ENCODE results near the gene LANCL2.
"Not testable (repeated sequence)": the region's sequence is repeated elsewhere in the genome, so short reads cannot be mapped to it uniquely, and the experiment has no call there.

LANCL2 gene

DNA sequence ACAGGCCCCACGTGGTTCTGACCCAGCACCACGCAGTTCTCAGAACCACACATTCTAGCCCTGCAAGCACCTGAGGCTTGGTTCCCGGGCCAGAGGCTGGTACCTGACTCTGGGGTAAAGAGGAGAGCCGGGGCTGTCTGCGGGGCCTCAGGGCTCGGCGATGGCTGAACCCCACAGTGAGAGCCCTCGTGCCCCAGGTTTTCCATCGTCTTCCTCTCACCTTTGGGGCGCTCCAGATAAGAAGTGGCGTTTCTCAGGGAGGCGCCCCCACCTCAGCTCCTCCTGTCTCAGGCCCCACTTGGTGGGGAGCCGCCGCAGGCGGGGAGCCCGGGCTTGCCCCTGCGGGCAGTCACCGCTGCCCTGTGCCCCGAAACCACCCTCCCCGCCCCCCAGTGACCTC is 2.2 kb upstream of the LANCL2 start:
- no peak for DNase-seq (ENCODE audit: low read depth)

DNA sequence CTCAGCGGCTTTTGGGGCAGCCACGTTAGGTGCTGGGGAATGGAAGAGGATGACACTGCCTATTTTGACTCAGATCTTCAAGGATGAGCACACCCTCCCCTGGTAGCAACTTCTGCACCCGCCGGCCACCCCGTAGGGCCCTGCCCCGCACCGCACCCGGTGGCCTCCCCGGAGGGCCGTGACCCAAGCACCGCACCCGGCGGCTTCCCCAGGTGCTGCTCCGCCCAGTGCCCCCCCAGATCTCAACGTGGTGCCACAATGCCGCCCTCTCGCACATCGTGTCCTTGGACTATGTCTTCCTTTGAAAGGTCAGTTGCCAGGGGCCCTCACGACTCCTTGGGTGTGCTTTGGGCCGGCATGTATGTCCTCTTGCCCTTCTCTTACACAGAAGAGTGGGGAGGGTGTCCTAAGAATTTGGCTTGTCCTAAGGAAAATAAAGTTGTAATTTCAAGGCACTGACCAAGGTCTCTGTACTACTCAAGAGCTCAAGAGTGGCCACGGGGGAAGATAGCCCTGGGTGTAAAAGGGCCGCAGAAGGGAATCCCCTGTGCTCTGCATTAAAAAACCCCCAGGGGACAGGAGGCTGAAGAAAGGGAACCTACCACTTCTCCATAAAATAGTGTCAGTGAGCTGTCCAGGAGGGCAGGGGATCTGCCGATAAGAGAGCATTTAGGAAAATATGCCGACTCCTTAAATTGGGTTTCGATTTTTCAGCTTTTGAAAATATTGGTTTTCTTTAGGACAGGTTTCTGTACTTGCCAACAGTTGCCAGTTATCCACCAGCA is 1.6 kb upstream of the LANCL2 start:
- no peak for DNase-seq (ENCODE audit: low read depth)

DNA sequence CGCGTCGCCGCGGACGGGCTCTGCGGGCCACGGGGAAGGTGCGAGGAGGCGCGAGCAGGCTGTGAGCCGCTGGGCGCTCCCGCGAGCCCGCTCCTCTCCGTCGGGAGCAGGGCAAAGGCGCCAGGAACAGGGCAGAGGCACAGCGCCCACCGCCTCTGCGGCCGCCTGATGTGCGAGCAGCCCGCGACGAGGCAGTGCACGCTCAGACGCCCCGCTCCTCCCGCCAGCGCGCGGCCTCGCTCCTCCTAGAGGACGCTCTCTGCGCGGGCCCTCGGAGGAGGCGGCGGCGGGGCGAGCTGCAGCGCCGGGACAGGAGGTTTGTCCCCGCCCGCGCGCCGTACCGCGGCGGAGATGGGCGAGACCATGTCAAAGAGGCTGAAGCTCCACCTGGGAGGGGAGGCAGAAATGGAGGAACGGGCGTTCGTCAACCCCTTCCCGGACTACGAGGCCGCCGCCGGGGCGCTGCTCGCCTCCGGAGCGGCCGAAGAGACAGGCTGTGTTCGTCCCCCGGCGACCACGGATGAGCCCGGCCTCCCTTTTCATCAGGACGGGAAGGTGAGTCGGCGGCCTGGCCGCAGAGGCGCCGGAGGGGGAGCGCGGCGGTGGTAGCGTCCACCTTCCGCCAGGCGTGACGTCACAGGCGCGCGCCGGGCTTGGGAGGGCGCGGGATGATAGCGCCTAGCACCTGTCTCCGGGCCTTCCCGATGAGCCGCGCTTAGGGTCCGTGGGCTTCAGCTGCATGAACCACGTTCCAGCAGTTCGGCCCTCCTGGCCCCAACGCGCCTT is 731 bp downstream of the LANCL2 start:
- peak; percentile 94 for DNase-seq (ENCODE audit: low read depth)

DNA sequence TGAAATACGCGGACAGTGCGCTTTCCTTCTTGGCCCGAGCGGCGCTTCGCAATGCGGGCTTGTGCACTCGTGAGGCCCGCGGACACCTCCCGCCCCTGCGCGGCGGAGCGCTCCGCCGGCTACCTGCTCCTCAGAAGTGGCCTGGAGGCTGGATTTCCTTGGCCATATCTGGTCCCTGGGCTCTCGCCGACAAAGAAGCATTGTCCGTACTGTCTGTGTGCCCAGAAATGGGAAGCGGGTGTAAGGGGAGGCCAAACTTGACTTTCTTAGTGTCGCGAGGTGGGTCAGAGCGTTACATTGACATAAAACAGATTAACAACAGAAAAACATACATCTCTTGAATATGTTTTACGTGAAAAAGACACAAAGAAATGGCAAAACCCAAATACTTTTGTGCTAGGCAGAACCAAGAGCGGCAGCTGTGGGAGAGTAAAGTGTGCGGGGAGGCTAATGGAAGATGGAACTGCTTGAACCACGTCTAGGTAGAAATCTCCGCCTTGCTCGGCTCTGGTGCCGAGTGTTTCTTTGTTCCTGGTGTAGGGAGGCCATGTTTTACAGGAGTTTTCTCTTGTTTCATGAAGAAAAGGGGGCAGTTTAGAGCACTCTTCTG is 1.4 kb downstream of the LANCL2 start:
- DNase-seq (ENCODE audit: low read depth): peak; percentile 14

DNA sequence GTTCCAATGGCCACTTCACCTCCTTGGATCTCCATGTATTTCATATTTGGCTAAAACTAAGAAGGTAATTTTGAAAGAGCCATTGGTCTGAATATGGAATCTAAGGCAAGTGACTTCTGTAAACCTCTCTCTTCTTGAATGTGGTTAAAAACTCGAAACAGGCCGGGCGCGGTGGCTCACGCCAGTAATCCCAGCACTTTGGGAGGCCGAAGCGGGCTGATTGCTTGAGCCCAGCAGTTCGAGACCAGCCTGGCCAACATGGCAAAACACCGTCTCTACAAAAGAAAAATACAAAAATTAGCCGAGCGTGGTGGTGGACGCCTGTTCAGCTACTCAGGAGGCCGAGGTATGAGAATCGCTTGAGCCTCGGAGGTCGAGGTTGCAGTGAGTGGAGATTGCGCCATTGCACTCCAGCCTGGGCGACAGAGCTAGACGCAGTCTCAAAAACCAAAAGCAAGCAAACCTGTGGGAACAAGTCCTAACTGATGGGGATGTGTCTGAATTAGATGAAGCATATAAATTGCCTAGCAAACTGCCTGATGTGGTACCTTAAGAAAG is 2.2 kb downstream of the LANCL2 start:
- no peak for DNase-seq (ENCODE audit: low read depth)

DNA sequence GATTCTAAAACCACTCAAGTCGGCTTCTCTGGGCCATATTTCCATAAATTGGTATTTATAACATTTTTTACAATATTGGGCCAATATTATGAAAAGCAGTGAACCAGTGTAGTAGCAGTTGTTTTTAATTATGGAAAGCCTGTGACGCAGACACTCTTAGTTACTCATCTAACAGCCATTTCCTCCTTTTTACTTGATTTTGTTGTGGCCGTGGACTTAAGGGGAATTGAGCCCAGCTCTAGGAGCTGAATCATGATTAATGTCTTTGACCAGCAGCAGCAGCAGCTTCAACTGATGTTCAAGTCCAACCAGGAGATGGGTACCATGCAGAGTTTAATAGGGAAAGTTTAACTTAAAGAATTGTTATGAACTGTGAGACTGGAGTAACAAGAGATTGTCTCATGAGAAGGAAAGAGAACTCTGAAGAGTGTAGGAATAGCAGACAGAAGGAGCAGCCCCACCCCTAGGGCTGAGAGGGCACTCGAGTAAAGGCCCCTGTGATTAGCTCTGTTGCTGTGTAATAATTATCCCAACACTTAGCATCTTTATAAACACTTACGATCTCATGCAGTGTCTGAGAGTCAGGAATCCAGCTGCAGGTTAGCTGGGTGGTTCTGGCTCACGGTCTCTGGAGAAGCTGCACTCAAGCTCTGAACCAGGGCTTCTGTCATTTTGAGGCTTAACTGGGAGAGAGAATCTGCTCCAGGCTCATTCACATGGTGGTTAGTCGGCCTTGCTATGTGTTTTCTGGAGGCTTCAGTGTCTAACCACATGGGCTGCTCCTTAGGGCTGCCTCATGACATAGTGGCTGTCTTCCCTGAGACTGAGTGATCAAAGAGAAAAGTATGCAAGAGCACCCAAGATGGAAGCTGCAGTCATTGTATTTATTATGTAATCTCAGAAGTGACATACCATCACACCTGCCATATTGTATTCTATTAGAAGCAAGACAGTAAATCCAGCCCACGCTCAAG is 4.6 kb downstream of the LANCL2 start:
- DNase-seq (ENCODE audit: low read depth): peak; percentile 97

DNA sequence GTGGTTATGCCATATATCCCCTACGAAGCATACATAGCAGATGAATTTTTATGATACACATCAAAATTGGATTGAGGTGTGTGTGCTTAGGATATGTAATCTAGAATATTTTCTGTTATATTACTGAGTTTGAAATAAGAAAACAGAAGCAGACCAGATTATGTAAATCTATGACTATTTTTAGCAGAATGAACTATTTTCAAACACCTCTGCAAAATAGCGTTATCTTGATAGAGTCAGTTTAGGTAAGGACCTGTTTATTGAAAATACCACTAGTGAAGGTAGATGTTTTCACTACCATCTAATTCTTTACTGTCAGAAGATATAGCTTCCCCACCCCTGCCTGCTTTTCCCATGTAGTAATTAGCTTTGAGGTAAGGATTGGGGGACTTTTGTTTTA is 9.1 kb downstream of the LANCL2 start:
- DNase-seq (ENCODE audit: low read depth): no peak

DNA sequence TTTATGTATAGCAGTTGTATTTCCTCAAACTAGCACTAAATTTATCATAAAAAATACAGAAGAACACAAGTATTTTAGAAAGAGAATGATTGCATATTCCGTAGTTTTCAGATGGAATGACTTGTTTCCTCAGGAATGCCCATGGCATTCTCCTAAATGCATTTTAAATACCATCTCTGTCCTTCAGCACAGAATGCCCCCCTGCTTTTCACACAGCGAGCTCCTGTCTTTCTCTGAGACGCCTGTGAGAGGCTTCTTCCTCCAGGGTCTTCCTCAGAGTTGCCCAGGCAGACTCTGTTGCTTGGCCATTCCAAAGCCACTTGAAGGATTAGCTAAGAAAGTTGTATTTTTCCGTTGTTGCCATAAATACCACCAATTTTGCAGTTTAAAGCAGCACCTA is 10.1 kb downstream of the LANCL2 start:
- DNase-seq (ENCODE audit: low read depth): peak; percentile 40

DNA sequence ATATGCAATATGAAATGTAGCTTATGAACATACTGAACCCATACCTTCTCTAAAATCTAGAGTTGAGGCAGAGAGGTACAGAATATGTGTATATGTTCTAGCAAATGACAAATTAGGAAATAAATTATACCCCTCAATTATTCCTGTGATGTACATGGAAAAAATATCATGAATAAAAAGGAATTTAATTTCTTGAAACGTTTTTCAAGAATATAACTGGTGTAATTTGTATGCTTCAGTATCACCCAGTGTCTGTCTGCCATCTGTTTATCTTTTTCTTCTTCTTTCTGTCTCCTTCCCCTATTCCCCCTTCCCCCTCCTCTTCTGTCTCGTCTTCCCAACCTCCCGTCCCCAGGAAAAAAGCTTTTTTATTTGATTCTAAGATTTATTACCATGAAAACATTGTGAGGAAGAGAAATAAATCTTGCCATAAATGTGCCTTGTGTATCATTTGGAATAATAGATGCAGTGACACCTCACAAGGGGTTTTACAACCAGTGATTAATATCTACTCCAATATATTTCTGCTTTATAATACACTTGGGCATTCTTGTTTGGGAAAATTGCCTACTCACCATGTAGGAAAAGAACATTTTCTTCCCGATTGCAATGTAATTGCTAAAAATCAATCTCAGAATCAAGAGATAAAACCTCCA is 12.2 kb downstream of the LANCL2 start:
- no peak for DNase-seq (ENCODE audit: low read depth)

DNA sequence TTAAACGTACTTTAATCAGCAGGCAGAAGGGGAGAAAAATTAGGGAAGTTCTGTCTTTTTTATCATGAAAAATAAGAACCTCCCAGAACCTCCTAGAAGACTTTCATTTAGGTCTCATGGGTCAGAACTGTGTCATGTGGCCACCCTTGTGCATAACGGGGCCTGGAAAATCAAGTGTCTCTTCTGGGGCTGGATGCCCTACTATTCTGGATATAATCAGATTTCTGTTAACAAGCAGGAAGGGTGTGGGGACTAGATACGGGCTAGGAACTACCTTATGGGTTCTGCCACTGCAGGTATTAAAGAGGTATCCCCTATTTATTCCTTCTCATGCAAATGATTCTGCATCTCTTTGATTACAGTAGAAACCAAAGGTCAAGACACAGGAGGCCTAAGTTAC is 14.1 kb downstream of the LANCL2 start:
- no peak for DNase-seq (ENCODE audit: low read depth)

DNA sequence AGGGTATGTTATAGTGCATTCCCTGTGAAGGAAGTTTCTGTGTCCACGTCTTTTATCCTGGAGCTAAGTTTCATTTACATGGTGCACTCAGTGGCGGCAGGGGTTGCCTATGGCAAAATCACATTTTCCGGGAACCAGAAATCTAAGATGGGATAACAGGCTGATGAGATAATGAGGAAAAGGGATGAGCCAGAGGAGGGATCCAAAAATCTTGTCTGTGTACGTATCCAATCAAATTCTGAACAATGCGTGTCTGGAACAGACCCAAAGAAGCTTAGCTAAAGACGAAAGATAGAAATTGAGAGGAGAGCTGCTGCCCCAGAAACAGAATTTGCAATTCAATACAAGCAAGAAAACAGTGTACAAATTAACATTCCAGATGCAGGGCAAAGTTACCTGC is 16.1 kb downstream of the LANCL2 start:
- DNase-seq (ENCODE audit: low read depth): no peak

DNA sequence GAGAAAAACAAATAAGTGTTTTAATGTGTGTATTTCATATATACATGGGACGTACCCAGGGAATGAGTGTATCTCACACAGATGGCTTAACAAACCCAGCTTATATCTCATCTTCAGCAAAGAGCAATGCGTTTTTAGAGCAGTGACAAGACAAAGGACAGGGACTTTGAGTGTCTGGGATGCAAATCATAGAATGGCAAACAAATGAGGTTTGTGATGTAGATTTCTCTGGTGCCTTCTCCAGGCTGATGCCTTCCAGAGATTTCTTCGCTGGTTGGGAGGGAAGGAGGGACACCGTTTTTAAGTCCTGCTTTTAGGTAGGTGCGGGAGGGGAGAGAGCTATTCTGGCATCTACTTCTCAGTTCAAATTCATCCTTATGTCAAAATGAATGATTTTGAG is 16.6 kb downstream of the LANCL2 start:
- no peak for DNase-seq (ENCODE audit: low read depth)

DNA sequence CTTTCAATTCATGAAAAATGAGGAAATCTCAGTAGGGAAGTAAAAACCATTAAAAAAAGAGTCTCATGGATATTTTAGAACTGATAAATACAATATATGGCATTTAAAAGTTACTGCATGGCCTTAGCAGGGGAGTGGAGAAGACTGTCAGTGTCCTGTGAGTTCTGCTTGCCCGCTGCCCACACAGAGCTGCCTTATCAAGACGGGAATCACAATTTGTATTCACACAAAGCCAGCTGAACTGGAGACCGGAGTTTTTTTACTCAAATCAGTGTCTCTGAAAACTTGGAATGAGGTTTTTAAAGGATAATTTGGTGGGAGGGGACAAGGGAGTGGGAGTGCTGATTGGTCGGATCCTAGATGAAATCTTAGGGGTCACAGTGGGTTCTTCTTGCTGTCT is 17.1 kb downstream of the LANCL2 start:
- DNase-seq (ENCODE audit: low read depth): no peak

DNA sequence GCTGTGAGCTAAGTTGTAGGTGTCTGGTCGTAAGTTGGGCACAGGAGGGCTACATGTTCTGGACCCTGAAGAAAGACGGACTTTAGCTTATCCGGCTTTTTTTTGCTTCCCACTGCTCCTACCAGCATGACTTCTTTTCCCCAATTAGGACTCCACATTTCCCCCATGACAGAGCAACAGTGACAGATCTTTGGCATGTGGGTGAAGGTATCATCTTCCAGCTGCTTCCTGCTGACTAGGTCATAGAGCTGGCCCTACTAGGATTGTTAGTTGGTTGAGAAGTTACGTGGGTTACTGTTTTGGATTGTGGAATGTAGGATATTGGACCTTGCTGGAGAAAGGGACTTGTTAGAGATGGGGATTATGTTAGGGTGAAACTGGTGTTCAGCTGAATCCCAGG is 21.4 kb downstream of the LANCL2 start:
- no peak for DNase-seq (ENCODE audit: low read depth)

DNA sequence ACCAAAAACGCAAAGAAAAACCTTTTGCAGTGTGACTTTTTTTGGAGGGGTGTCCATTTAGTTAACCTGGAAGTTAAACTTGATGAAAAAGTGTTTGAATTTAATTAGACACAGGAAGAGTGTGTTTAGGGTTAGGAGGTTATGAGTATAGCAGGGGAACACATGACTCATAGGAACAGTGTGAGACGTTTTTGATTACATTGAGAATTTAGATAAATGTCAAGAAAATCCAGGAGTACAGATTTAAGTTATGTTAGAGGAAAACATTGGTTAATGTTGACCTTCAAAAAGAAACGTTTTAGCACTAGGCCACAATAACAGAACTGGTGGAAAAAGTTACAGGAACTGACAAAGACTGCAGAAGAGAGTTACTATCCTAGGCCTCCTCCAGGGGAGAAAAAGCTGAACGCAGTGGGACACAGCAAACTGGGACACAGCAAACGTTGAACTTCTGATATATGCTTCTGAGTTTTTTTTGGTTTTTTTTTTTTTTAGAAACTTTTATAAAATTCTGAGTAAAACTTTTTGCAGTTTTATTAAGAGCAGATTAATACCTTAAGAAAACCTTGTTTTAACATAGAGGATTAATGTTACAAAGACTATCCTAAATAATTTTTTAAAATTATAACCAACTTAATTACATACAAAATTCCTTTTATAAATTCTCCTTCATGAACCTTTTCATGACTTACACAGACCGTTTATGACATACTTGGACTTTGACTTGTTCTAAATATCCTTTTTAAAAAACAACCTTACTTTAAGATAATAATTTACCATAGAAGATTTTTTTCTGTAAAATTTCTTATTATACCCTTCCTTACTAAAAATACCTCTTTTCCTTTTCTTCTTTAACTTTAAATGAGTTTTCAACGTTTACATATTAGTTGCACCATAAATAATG is 22.2 kb downstream of the LANCL2 start:
- peak; percentile 12 for DNase-seq (ENCODE audit: low read depth)

DNA sequence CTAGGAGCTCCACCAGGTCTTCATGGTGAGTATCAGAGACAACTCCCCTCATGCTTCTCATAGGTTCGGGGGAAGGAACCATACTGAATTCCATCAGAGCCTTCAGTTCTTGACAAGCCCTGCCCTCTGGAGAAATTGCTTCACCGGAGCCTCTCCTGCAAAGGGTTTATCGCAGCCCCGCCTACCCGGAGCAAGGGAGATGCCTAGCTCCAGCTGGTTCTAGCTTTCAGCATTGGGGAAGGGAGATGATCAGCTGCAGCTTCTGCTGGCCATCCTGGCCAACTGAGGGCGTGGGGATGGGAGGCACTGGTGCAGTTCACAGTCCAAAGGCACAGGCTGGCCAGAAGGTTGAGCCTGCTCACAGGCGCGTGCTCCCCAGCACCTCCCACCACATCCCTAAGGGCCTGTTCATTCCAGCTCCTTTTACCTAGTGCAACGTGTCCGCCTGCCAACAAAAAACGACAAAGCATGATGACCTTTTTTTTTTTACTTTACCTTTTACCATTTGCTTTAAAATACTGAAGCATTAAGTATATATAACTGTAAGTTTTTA is 31.2 kb downstream of the LANCL2 start:
- DNase-seq (ENCODE audit: low read depth): no peak

DNA sequence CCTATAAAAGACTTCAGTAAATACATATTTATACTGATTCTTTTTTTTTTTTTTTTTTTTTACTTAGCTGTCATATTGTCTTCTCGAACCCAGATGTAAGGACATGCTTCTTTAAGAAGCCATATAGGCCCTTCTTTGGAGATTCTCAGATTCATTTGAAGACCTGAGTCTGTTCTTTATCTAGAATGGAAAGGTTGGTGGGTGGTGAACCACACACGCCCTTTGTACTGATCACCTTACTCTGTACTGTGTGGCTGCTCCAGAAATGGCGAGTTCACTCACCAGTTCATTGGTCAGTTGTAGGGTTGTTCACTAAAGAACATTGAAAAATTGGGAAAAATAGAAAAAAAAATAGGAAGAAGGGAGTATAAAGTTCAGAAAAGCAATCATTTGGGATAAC is 32.5 kb downstream of the LANCL2 start:
- DNase-seq (ENCODE audit: low read depth): no peak

DNA sequence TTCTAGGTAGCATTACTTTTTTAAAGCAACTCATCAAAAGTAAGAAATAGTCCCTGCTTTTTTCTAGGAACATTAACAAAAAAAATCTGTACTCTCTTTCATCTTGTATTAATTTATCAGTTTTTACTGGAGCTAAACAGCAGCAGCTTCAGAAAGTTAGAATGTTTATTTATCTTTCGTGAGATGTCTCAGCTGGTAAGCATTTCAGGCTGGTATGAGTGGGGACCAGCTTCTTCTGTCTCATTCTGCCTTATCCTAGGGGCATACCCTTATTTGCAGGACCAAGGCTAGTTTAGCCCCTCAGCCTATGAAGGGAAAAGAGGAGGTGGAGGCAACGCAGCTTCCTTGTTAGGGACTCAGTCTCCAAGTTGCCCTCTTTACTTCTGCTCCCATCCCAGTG is 35.1 kb downstream of the LANCL2 start:
- DNase-seq (ENCODE audit: low read depth): peak; percentile 73

DNA sequence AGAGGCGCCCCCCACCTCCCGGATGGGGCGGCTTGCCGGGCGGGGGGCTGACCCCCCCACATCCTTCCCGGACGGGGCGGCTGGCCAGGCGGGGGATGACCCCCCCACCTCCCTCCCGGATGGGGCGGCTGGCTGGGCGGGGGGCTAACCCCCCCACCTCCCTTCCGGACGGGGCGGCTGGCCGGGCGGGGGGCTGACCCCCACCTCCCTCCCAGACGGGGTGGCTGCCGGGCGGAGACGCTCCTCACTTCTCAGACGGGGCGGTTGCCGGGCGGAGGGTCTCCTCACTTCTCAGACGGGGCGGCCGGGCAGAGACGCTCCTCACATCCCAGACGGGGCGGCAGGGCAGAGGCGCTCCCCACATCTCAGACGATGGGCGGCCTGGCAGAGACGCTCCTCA is 37.4 kb downstream of the LANCL2 start:
- DNase-seq (ENCODE audit: low read depth): not testable (repeated sequence)
